T-cell (primary cell): Measurements from ENCODE around the gene DDA1. TPM values are rescaled to one million over a fixed set of nuclear protein-coding genes. Genes with fewer than 3 reads are reported as not detected.

Source experiments
- ATAC-seq, 4 experiments: fragments of 200-7000 bp in 3 of 4; fragments of 150-1000 bp in 1 of 4; cut with Tn5 transposase; replicated peaks in 1 of 4; 1 replicate in 3 of 4; 2 replicates in 1 of 4; pipeline ENCODE4 v1.10.0; 2021; ENCODE audit warnings: moderate library complexity in 3 of 4, mild to moderate bottlenecking in 2 of 4, moderate number of reproducible peaks in 1 of 4
- CTCF ChIA-PET, 2 donors: fragments of 300-600 bp; sonication (Branson Sonifier 250); formaldehyde crosslinking; loops; one replicate each; lab custom pipeline; 2022; ENCODE audit warnings: antibody characterized with exemption in 2 of 2; lab: Charles Lee
- POLR2A ChIA-PET, 2 donors: fragments of 300-600 bp; sonication (Branson Sonifier 250); formaldehyde crosslinking; loops; one replicate each; lab custom pipeline; 2022; ENCODE audit warnings: antibody characterized with exemption in 2 of 2; lab: Charles Lee
- DNase-seq, 35 experiments: peaks; one replicate each; pipeline versions ENCODE4 v3.0.0 to v3.0.0-alpha.2; 2013 to 2023
- H3K27ac ChIP-seq: one replicate; pipeline ENCODE4 v1.5.1; 2013; ENCODE audit warnings: low read length
- H3K27me3 ChIP-seq, 2 experiments: replicated peaks in 1 of 2; 1 replicate in 1 of 2; 2 replicates in 1 of 2; pipeline versions ENCODE4 v1.6.1 to v1.7.0; 2013; ENCODE audit warnings: low read length in 1 of 2, mixed read lengths in 1 of 2; ENCODE audit not compliant: control insufficient read depth in 2 of 2, insufficient read depth in 2 of 2; ENCODE audit errors: extremely low read depth in 1 of 2
- H3K36me3 ChIP-seq, 2 donors: 1 replicate in 1 of 2; 2 replicates in 1 of 2; pipeline versions ENCODE4 v1.6.1 to v1.7.0; 2013; ENCODE audit warnings: low read length in 1 of 2; ENCODE audit not compliant: control insufficient read depth in 2 of 2, insufficient read depth in 1 of 2; ENCODE audit errors: extremely low read depth in 1 of 2
- H3K4me1 ChIP-seq, 2 experiments: 1 replicate in 1 of 2; 2 replicates in 1 of 2; pipeline versions ENCODE4 v1.6.1 to v1.7.0; 2013; ENCODE audit warnings: low read length in 2 of 2, mixed read lengths in 1 of 2; ENCODE audit not compliant: insufficient read depth in 2 of 2, control insufficient read depth in 1 of 2; ENCODE audit errors: extremely low read depth in 1 of 2
- H3K4me3 ChIP-seq, 2 donors: 1 replicate in 1 of 2; 2 replicates in 1 of 2; pipeline versions ENCODE4 v1.5.1 to v1.7.0; 2013; ENCODE audit warnings: mild to moderate bottlenecking in 2 of 2, low read length in 1 of 2, moderate library complexity in 1 of 2; ENCODE audit not compliant: control insufficient read depth in 1 of 2; ENCODE audit errors: extremely low read depth in 1 of 2
- H3K9me3 ChIP-seq: 2 replicates; pipeline ENCODE4 v1.7.0; 2013
- H3K27ac Mint-ChIP-seq, 2 donors: one replicate each; pipeline ENCODE4 v1.8.0; 2020 to 2021; ENCODE audit warnings: mild to moderate bottlenecking in 2 of 2, mixed read lengths in 2 of 2
- H3K27me3 Mint-ChIP-seq, 2 donors: one replicate each; pipeline ENCODE4 v1.8.0; 2021 to 2022; ENCODE audit warnings: mixed read lengths in 2 of 2
- H3K36me3 Mint-ChIP-seq: one replicate; pipeline ENCODE4 v1.8.0; 2021; ENCODE audit warnings: mixed read lengths
- H3K4me1 Mint-ChIP-seq, 3 donors: one replicate each; pipeline ENCODE4 v1.8.0; 2020 to 2022; ENCODE audit warnings: mixed read lengths in 3 of 3, mild to moderate bottlenecking in 1 of 3
- H3K4me3 Mint-ChIP-seq, 3 donors: one replicate each; pipeline ENCODE4 v1.8.0; 2020 to 2022; ENCODE audit warnings: mild to moderate bottlenecking in 3 of 3, mixed read lengths in 3 of 3, moderate library complexity in 3 of 3
- H3K9me3 Mint-ChIP-seq, 3 donors: one replicate each; pipeline ENCODE4 v1.8.0; 2020 to 2022; ENCODE audit warnings: mixed read lengths in 3 of 3
- WGBS: methylation state at CpG from one replicate; pipeline ENCODE4 v1.1.5; 2013; ENCODE audit warnings: missing lambda C conversion rate; ENCODE audit not compliant: insufficient coverage; 5-methylcytosine and 5-hydroxymethylcytosine counted together
- total RNA-seq, 35 experiments: library from RNA in 6 of 35; stranded (reverse) in 6 of 35; fragments of 120-200 nt in 1 of 35; gene quantifications; one replicate each; pipeline versions ENCODE4 v1.2.1 to v1.2.4 and lab custom pipeline; 2013 to 2026

Gene DDA1
- total RNA-seq, 5 donors from 2014 or later (not counting 1 experiment from before 2014, with no cell fraction given): 37.3 to 51.7 (median 42.0) TPM

- H3K27ac Mint-ChIP-seq: no peak overlapping the region
- no peak for ATAC-seq
- H3K36me3 Mint-ChIP-seq: peaks cover 22% of the 10 kb centered on the region
- H3K4me1 Mint-ChIP-seq: no peaks in the 10 kb centered on the region
- no peak overlapping the region for H3K27ac ChIP-seq
- peaks cover 12 to 65% of the 10 kb centered on the region in 2 donors for H3K36me3 ChIP-seq
- POLR2A ChIA-PET: no interaction called here
- CTCF ChIA-PET: interaction anchor here in 1 of 2 donors (0.6 kb wide), 1 partner anchor 68 kb away, joined by 3 read pairs; no protein-coding TSS in a partner anchor
- no peaks in the 10 kb centered on the region for H3K27me3 Mint-ChIP-seq
- no peak overlapping the region for H3K4me3 ChIP-seq
- no peaks in the 10 kb centered on the region for H3K27me3 ChIP-seq
- no peak for DNase-seq
- H3K4me3 Mint-ChIP-seq: no peak overlapping the region
- 96% methylated on average over 12 of the region's 19 CpGs for whole genome bisulfite sequencing
- H3K4me1 ChIP-seq: no peaks in the 10 kb centered on the region
- H3K9me3 ChIP-seq: no peaks in the 10 kb centered on the region
- no peaks in the 10 kb centered on the region for H3K9me3 Mint-ChIP-seq
Observed at GRCh38 chr19:17275441-17276175, 33.8 kb upstream of the DDA1 start.

GRCh38 chr19:17279436-17279835 lies 29.9 kb upstream of the DDA1 start:
- Mint-ChIP-seq H3K27ac (no peak overlapping the region), H3K27me3 (no peaks in the 10 kb centered on the region), H3K9me3 (no peaks in the 10 kb centered on the region), H3K36me3 (peaks cover 13% of the 10 kb centered on the region), H3K4me3 (no peak overlapping the region), H3K4me1 (peaks cover 4 to 7% (median 5%) of the 10 kb centered on the region in 3 donors)
- Histone ChIP-seq H3K4me3 (no peak overlapping the region), H3K27me3 (peaks cover 0 to 29% of the 10 kb centered on the region in 2 experiments), H3K4me1 (peaks cover 6 to 22% of the 10 kb centered on the region in 2 experiments), H3K27ac (no peak overlapping the region), H3K9me3 (no peaks in the 10 kb centered on the region), H3K36me3 (peaks cover 9 to 39% of the 10 kb centered on the region in 2 donors)
- no peak for ATAC-seq
- CTCF ChIA-PET: interaction anchor here in 1 of 2 donors (0.9 kb wide), 1 partner anchor 12 kb away, joined by 3 read pairs; the partner anchor contains the start of gene BABAM1
- no peak for DNase-seq
- POLR2A ChIA-PET: no interaction called here
- WGBS: no CpG with 5 or more reads among the region's 3 CpGs

GRCh38 chr19:17281391-17282304 lies 27.7 kb upstream of the DDA1 start, which contains the start of gene ANKLE1:
ANKLE1 (plus strand) TSS chr19:17281901; CDS start chr19:17281921, 20 bp downstream.
- CTCF ChIA-PET: interaction anchor here in 1 of 2 donors (1.1 to 2.1 kb wide), 2 partner anchors 15 to 28 kb away, joined by 3 to 10 read pairs; partner anchors contain the start of genes BABAM1 and DDA1
- ATAC-seq (peak; percentile 22 to 34 (median 30)), DNase-seq (peak in 4 of 35 experiments; percentile 14 to 33 (median 18))
- 6% methylated on average over 73 of the region's 75 CpGs for WGBS
- H3K9me3 Mint-ChIP-seq: no peaks in the 10 kb centered on the region
- Histone ChIP-seq H3K27me3 (peaks cover 0 to 31% of the 10 kb centered on the region in 2 experiments), H3K36me3 (peaks cover 4 to 18% of the 10 kb centered on the region in 2 donors), H3K9me3 (no peaks in the 10 kb centered on the region), H3K4me1 (peaks cover 6 to 22% of the 10 kb centered on the region in 2 experiments), H3K27ac (no peak within 1 kb of the TSS), H3K4me3 (peak within 1 kb of the TSS; percentile 48 to 81)
- no peaks in the 10 kb centered on the region for H3K27me3 Mint-ChIP-seq
- POLR2A ChIA-PET: interaction anchor here in 1 of 2 donors (0.6 kb wide), 1 partner anchor 15 kb away, joined by 3 read pairs; no protein-coding TSS in a partner anchor
- peaks cover 4 to 7% (median 5%) of the 10 kb centered on the region in 3 donors for H3K4me1 Mint-ChIP-seq
- no peak within 1 kb of the TSS for H3K27ac Mint-ChIP-seq
- H3K36me3 Mint-ChIP-seq: peaks cover 5% of the 10 kb centered on the region
- peak within 1 kb of the TSS; percentile 70 to 82 (median 77) for H3K4me3 Mint-ChIP-seq

- CTCF ChIA-PET: interaction anchor here in 1 of 2 donors (2.1 kb wide), 1 partner anchor 16 kb away, joined by 10 read pairs; the partner anchor contains the start of gene BABAM1
- H3K27ac Mint-ChIP-seq: no peak overlapping the region
Observed at GRCh38 chr19:17282488-17283125, 26.8 kb upstream of the DDA1 start.

GRCh38 chr19:17283504-17283996 lies 25.8 kb upstream of the DDA1 start:
- ChIA-PET POLR2A (interaction anchor here in 1 of 2 donors (0.5 kb wide), 1 partner anchor 62 kb away, joined by 9 read pairs; no protein-coding TSS in a partner anchor), CTCF (no interaction called here)
- ATAC-seq (no peak), DNase-seq (no peak)
- Histone ChIP-seq H3K27me3 (peaks cover 0 to 38% of the 10 kb centered on the region in 2 experiments), H3K4me1 (peaks cover 6 to 22% of the 10 kb centered on the region in 2 experiments), H3K27ac (no peak overlapping the region), H3K36me3 (peaks cover 0 to 7% of the 10 kb centered on the region in 2 donors), H3K9me3 (no peaks in the 10 kb centered on the region), H3K4me3 (no peak overlapping the region)
- Mint-ChIP-seq H3K4me1 (peaks cover 4 to 7% (median 5%) of the 10 kb centered on the region in 3 donors), H3K27ac (no peak overlapping the region), H3K4me3 (peak overlapping the region in 2 of 3 donors; percentile 43 to 77), H3K36me3 (no peaks in the 10 kb centered on the region), H3K9me3 (no peaks in the 10 kb centered on the region), H3K27me3 (peaks cover 0 to 5% of the 10 kb centered on the region in 2 donors)
- WGBS: 93% methylated on average over 6 of the region's 7 CpGs

More at GRCh38 chr19:17282488-17283125, 26.8 kb upstream of the DDA1 start:
- Histone ChIP-seq H3K4me1 (peaks cover 6 to 22% of the 10 kb centered on the region in 2 experiments), H3K9me3 (no peaks in the 10 kb centered on the region), H3K4me3 (peak overlapping the region; percentile 48 to 81), H3K27me3 (peaks cover 0 to 31% of the 10 kb centered on the region in 2 experiments), H3K36me3 (peaks cover 2 to 11% of the 10 kb centered on the region in 2 donors), H3K27ac (no peak overlapping the region)
- DNase-seq: peak in 34 of 35 experiments; percentile 44 to 88 (median 62)
- Mint-ChIP-seq H3K36me3 (peaks cover under 1% of the 10 kb centered on the region), H3K4me1 (peaks cover 4 to 7% (median 5%) of the 10 kb centered on the region in 3 donors), H3K4me3 (peak overlapping the region; percentile 70 to 82 (median 77)), H3K9me3 (no peaks in the 10 kb centered on the region), H3K27me3 (peaks cover 0 to 2% of the 10 kb centered on the region in 2 donors)
- peak; percentile 92 to 94 (median 93) for ATAC-seq
- POLR2A ChIA-PET: no interaction called here
- 3% methylated on average over 45 of the region's 45 CpGs for WGBS
